HG02763 (cell line): Measurements from ENCODE around the gene PRMT1.
A peak's percentile ranks its signal among the peaks of the same experiment; 100 is the strongest.

Source experiments
- ATAC-seq: cut with Tn5 transposase; IDR thresholded peaks from one replicate; pipeline ENCODE4 v1.9.1; 2021; ENCODE audit warnings: mild to moderate bottlenecking, moderate library complexity; ENCODE audit not compliant: unreplicated experiment

Gene PRMT1

GRCh38 chr19:49667473-49667872 is 9.6 kb upstream of the PRMT1 start:
- no peak for ATAC-seq

- ATAC-seq, result no peak
Observed at GRCh38 chr19:49669516-49669915, 7.6 kb upstream of the PRMT1 start.

- ATAC-seq, result no peak
Observed at GRCh38 chr19:49672131-49672919, 4.7 kb upstream of the PRMT1 start.

GRCh38 chr19:49676136-49676783 is 811 bp upstream of the PRMT1 start:
- no peak for ATAC-seq

GRCh38 chr19:49676784-49677230 is 264 bp upstream of the PRMT1 start:
- peak; percentile 68 for ATAC-seq

GRCh38 chr19:49677901-49678674 is 1.0 kb downstream of the PRMT1 start:
- no peak for ATAC-seq

GRCh38 chr19:49678985-49679770 is 2.1 kb downstream of the PRMT1 start:
- ATAC-seq, result no peak

- no peak for ATAC-seq
Observed at GRCh38 chr19:49679771-49680413, 2.8 kb downstream of the PRMT1 start.

- ATAC-seq, result no peak
Observed at GRCh38 chr19:49680421-49681351, 3.6 kb downstream of the PRMT1 start.

- no peak for ATAC-seq
Observed at GRCh38 chr19:49681830-49682229, 4.8 kb downstream of the PRMT1 start.

GRCh38 chr19:49682274-49682673 is 5.2 kb downstream of the PRMT1 start:
- no peak for ATAC-seq

GRCh38 chr19:49683814-49684250 is 6.8 kb downstream of the PRMT1 start:
- no peak for ATAC-seq

- no peak for ATAC-seq
Observed at GRCh38 chr19:49684251-49684982, 7.3 kb downstream of the PRMT1 start.

- ATAC-seq, result no peak
Observed at GRCh38 chr19:49684983-49685553, 8.0 kb downstream of the PRMT1 start.

- no peak for ATAC-seq
Observed at GRCh38 chr19:49685845-49686332, 8.8 kb downstream of the PRMT1 start.

- ATAC-seq, result no peak
Observed at GRCh38 chr19:49686503-49687088, 9.5 kb downstream of the PRMT1 start.

GRCh38 chr19:49687150-49687549 is 10.1 kb downstream of the PRMT1 start:
- ATAC-seq, result no peak
